Stomach (tissue), 9 donors: Measurements from ENCODE around the gene RBL1. TPM values are rescaled to one million over a fixed set of nuclear protein-coding genes. Genes with fewer than 3 reads are reported as not detected.
A peak's percentile ranks its signal among the peaks of the same experiment; 100 is the strongest.

Experiments
- DNase-seq, 2 donors: peaks; one replicate each; pipeline versions ENCODE4 v3.0.0 to v3.0.0-alpha.2; 2013 to 2019
- H3K27ac ChIP-seq, 5 donors: fragments of 200-600 bp in 4 of 5; sonication (generic) in 4 of 5; one replicate each; pipeline ENCODE4 v1.5.1; 2013 to 2019; ENCODE audit warnings: mild to moderate bottlenecking in 1 of 5, moderate library complexity in 1 of 5
- H3K27me3 ChIP-seq, 3 donors: fragments of 200-600 bp; sonication (generic); one replicate each; pipeline ENCODE4 v1.5.1; 2017 to 2019; ENCODE audit warnings: mixed run types in 1 of 3
- H3K36me3 ChIP-seq, 4 donors: fragments of 200-600 bp; sonication (generic); 1 replicate in 3 of 4; 2 replicates in 1 of 4; pipeline ENCODE4 v1.5.1; 2016 to 2019
- H3K4me1 ChIP-seq, 4 donors: fragments of 200-600 bp; sonication (generic); one replicate each; pipeline ENCODE4 v1.5.1; 2016 to 2019
- H3K4me3 ChIP-seq, 4 donors: fragments of 200-600 bp; sonication (generic) in 3 of 4; one replicate each; pipeline ENCODE4 v1.5.1; 2016 to 2019; ENCODE audit warnings: mild to moderate bottlenecking in 1 of 4
- H3K9me3 ChIP-seq, 4 donors: fragments of 200-600 bp; sonication (generic); one replicate each; pipeline ENCODE4 v1.5.1; 2016 to 2019
- CTCF ChIP-seq, 7 experiments: fragments of 450-650 bp in 4 of 7; fragments of 200-600 bp in 3 of 7; sonication (generic) in 3 of 7; IDR thresholded peaks; one replicate each; pipeline ENCODE4 v1.5.1; 2016 to 2019; ENCODE audit warnings: antibody characterized with exemption in 7 of 7, control low read depth in 2 of 7, mild to moderate bottlenecking in 1 of 7
- EP300 ChIP-seq: sonication (generic); formaldehyde crosslinking; IDR thresholded peaks from one replicate; pipeline ENCODE4 v1.6.1; 2017; ENCODE audit warnings: antibody characterized with exemption
- POLR2A ChIP-seq, 4 donors: fragments of 450-650 bp; IDR thresholded peaks; one replicate each; pipeline ENCODE4 v1.6.1; 2016; ENCODE audit warnings: antibody characterized with exemption in 4 of 4, control low read depth in 2 of 4, mild to moderate bottlenecking in 1 of 4, moderate library complexity in 1 of 4
- POLR2AphosphoS5 ChIP-seq, 3 donors: sonication (generic); formaldehyde crosslinking; IDR thresholded peaks; one replicate each; pipeline ENCODE4 v1.6.1; 2016; ENCODE audit warnings: antibody characterized with exemption in 3 of 3
- WGBS, 5 donors: extraction: QIAGEN DNeasy Blood & Tissue Kit in 3 of 5; methylation state at CpG; one replicate each; pipeline versions ENCODE4 v1.1.5 to v1.1.7; 2013 to 2018; 5-methylcytosine and 5-hydroxymethylcytosine counted together
- intact Hi-C: fragments of 100-400 bp; cut with DNase I; formaldehyde crosslinking; loops from one replicate; pipeline ENCODE4 v1.15.1; 2023; ENCODE audit warnings: low total_unique reads
- polyA plus RNA-seq, 3 donors: library from polyadenylated mRNA; stranded (reverse); fragments of 200-250 nt; gene quantifications; one replicate each; pipeline ENCODE4 v1.2.3, GENCODE V29; 2013
- total RNA-seq, 5 donors: library from RNA; depleted of rRNA; stranded (reverse); fragments of >200 nt; gene quantifications; one replicate each; pipeline versions ENCODE4 v1.1.0 to v1.2.3, GENCODE V29; 2014 to 2016
- donor health status: healthy with polysubstance abuse.
- donor health status: Bipolar disorder and iron deficiency.
- donor health status: healthy.

The RBL1 gene
- total and polyA plus RNA-seq, 8 donors: 1.5 to 13.0 (median 2.5) TPM

DNA sequence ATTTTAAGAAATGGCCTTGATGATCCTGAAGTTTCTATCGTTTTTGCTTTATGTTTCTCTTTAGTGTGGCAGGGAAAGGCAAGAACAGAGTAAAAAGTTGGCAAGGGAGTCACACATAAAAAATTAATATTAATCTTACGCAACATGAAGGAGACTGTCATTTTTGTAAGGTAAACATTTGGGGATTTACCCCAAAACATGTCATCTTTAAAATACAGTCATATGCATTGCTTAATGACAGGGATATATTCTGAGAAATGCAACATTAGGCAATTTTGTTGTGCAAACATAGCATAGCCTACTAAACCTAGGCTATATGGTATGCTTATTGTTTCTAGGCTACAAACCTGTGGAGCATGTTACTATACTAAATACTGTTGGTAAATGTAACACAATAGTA, 5.4 kb downstream of the RBL1 start:
- intact Hi-C loops: no loop called here

GRCh38 chr20:37081717-37082289, 14.0 kb downstream of the RBL1 start:
- 87 to 97% (median 93%) methylated on average over 5 of the region's 5 CpGs for WGBS, 5 donors
- H3K4me1 ChIP-seq: no peaks in the 10 kb centered on the region
- H3K36me3 ChIP-seq: peaks cover 0 to 40% (median 18%) of the 10 kb centered on the region in 4 donors
- H3K4me3 ChIP-seq: no peak overlapping the region
- TF ChIP-seq POLR2A (IDR thresholded peaks at IDR 0.05): no peak
- TF ChIP-seq POLR2AphosphoS5 (IDR thresholded peaks at IDR 0.05): no peak
- peak in 2 of 7 experiments; percentile 8 to 9 for TF ChIP-seq CTCF (IDR thresholded peaks at IDR 0.05)
- TF ChIP-seq EP300: no peak
- no peak overlapping the region for H3K27ac ChIP-seq
- no peaks in the 10 kb centered on the region for H3K9me3 ChIP-seq
- H3K27me3 ChIP-seq: no peaks in the 10 kb centered on the region
- intact Hi-C loops: no loop called here
- DNase-seq: peak in 1 of 2 donors; percentile 16

More for the DNA sequence above, 5.4 kb downstream of the RBL1 start:
- Histone ChIP-seq H3K36me3 (peaks cover 8 to 37% (median 25%) of the 10 kb centered on the region in 4 donors), H3K27ac (no peak overlapping the region), H3K27me3 (no peaks in the 10 kb centered on the region), H3K4me3 (no peak overlapping the region), H3K9me3 (no peaks in the 10 kb centered on the region), H3K4me1 (peaks cover 7 to 23% (median 14%) of the 10 kb centered on the region in 4 donors)
- DNase-seq: no peak
- WGBS, 5 donors: 78 to 90% (median 83%) methylated on average over 2 of the region's 2 CpGs
- no peak for TF ChIP-seq CTCF (IDR thresholded peaks at IDR 0.05)
- no peak for TF ChIP-seq POLR2AphosphoS5 (IDR thresholded peaks at IDR 0.05)
- no peak for TF ChIP-seq EP300
- TF ChIP-seq POLR2A (IDR thresholded peaks at IDR 0.05): no peak

DNA sequence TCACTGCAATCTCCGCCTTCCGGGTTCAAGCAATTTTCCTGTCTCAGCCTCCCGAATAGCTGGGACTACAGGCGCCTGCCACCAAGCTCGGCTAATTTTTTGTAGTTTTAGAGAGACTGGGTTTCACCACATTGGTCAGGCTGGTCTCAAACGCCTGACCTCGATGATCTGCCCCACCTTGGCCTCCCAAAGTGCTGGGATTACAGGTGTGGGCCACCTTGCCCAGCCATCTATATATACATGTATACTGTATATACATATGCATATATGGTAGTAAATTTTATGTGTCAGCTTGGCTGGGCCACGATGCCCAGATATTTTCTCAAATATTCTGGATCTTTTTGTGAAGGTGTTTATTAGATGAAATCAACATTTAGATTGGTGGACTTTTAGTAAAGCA, 18.8 kb downstream of the RBL1 start:
- no peaks in the 10 kb centered on the region for H3K27me3 ChIP-seq
- whole genome bisulfite sequencing, 5 donors: 96 to 99% (median 97%) methylated on average over 8 of the region's 8 CpGs
- DNase-seq: no peak
- H3K36me3 ChIP-seq: peaks cover 0 to 17% (median 5%) of the 10 kb centered on the region in 4 donors
- H3K4me3 ChIP-seq: no peak overlapping the region
- no peak overlapping the region for H3K27ac ChIP-seq
- intact Hi-C loops: no loop called here
- no peaks in the 10 kb centered on the region for H3K4me1 ChIP-seq
- no peaks in the 10 kb centered on the region for H3K9me3 ChIP-seq
- TF ChIP-seq EP300 (no peak), CTCF (IDR thresholded peaks at IDR 0.05) (no peak), POLR2AphosphoS5 (IDR thresholded peaks at IDR 0.05) (no peak), POLR2A (IDR thresholded peaks at IDR 0.05) (no peak)

- H3K36me3 ChIP-seq: peaks cover 0 to 13% (median 6%) of the 10 kb centered on the region in 4 donors
- no peak overlapping the region for H3K4me3 ChIP-seq
- H3K27ac ChIP-seq: no peak overlapping the region
- 85 to 92% (median 87%) methylated on average over 3 of the region's 3 CpGs for WGBS, 5 donors
- H3K27me3 ChIP-seq: no peaks in the 10 kb centered on the region
- H3K9me3 ChIP-seq: no peaks in the 10 kb centered on the region
- DNase-seq: no peak
- H3K4me1 ChIP-seq: no peaks in the 10 kb centered on the region
- TF ChIP-seq POLR2A (IDR thresholded peaks at IDR 0.05) (no peak), POLR2AphosphoS5 (IDR thresholded peaks at IDR 0.05) (no peak), EP300 (no peak), CTCF (IDR thresholded peaks at IDR 0.05) (no peak)
- intact Hi-C loops: no loop called here
Observed at GRCh38 chr20:37075932-37076685, 19.7 kb downstream of the RBL1 start.
